Stimulated activated naive CD8-positive, alpha-beta T cell treated with anti-CD3 and anti-CD28 coated beads, Interleukin-15, Interleukin-2, amounts not matched to agents 100 U/mL and 50 U/mL, for 24 hours (primary cell): ENCODE data around the gene MYL6.
"Not testable (repeated sequence)": the region's sequence is repeated elsewhere in the genome, so short reads cannot be mapped to it uniquely, and the experiment has no call there.

Source experiments
- ATAC-seq: fragments of 150-1000 bp; cut with Tn5 transposase; one replicate; pipeline ENCODE4 v1.10.0; 2021
- DNase-seq: peaks from one replicate; pipeline ENCODE4 v3.0.0; 2021

The MYL6 gene

DNA sequence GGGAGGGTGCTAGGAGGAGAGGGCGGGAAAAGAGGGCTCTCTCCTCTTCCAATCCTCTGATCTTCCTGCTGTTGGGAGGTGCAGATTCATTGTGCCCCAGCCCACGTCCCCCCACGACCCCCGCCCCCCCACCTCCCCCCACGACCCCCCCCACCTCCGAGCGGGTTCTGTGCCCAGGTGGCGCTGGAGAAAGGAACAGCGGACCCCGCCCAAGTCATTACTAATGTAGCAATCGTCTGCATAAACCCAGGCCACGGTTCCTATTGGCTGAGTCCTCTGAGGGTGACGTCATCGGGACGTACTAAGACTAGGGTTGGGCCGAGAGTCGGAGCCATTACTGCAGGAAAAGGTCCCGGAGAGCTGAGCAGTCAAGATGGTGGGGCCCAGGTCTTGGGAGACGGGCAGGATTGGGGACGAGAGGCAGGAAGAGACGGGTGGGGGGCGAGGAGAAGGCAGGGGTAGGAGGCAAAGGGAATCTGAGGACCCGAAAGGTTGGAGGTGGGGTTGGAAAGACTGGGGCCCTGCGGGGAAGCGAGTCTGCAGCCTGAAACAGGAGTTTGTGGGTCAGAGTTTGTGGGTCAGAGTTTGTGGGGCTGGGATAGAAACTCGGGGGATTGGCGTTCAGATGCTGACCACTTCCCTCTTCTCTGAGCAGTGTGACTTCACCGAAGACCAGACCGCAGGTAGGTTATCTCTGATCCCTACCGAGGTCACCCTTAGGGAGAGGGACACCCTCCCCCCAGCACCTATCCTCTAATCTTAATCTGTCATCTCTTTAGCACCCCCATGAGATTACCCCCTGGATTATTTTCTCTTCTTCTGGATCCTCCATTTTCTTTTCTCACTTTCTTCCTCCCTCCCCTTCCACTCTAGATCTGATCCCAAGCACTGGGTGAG, at the start of gene MYL6:
Gene MYL6, plus strand, starts transcription at position 331 of the 897 bp plus-strand sequence. Its CDS starts 43 bp downstream, at position 374.
- DNase-seq = peak; percentile 91
- peak; percentile 88 for ATAC-seq

DNA sequence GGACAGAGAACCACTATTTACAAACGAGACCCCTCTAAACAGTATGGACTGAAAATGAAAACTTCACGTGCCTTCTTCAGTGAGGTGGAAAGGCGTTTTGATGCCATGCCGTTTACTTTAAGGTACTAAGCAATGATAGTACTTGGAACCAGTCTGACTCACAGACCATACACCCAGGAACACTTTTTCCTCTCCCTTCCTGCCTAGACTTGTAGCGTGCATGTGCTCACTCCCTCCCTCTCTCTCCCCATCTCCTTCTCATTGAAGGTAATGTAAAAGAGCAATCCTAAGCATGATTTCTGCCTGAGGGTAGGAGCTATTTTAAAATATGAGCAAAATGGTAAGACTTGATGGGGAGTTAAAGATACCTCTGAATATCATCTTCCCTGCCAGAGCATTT, 47.6 kb upstream of the MYL6 start:
- ATAC-seq (no peak), DNase-seq (no peak)

DNA sequence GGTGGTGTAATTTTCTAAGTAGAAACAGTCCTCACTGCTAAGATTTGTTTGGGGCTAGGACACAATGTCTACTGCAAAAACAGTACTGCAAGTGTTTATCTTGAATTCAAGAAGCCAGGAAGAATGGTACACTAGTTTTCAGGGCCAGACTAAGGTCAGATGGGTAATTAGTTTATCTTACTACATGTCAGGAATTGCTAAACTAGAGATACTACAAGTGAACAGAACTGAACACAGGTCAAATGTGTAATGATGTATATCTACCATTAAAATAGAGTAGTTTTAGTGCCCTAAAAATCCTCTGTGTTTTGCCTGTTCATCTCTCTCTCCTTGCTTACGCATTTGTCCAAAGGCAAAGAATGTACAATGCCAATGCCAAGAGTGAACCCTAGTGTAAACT, 44.1 kb upstream of the MYL6 start:
- ATAC-seq = no peak
- DNase-seq = no peak

DNA sequence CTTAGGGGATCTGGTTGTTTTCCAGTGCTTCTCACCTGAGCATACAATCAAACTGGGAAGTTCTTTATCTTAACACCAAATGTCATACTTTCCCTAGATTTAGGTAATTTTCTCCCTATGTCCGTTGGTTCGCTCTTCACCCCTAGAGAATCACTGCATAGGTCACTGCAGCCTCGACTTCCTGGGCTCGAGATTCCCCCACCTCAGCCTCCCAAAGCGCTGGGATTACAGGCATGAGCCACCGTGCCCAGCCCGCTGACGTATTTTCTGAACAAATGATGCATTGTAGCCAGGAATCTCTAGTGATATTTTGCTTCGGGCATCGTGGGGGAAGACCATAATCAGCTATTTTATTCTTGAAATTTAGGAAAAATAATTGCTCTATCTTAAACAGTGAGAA, 42.8 kb upstream of the MYL6 start:
- no peak for ATAC-seq

DNA sequence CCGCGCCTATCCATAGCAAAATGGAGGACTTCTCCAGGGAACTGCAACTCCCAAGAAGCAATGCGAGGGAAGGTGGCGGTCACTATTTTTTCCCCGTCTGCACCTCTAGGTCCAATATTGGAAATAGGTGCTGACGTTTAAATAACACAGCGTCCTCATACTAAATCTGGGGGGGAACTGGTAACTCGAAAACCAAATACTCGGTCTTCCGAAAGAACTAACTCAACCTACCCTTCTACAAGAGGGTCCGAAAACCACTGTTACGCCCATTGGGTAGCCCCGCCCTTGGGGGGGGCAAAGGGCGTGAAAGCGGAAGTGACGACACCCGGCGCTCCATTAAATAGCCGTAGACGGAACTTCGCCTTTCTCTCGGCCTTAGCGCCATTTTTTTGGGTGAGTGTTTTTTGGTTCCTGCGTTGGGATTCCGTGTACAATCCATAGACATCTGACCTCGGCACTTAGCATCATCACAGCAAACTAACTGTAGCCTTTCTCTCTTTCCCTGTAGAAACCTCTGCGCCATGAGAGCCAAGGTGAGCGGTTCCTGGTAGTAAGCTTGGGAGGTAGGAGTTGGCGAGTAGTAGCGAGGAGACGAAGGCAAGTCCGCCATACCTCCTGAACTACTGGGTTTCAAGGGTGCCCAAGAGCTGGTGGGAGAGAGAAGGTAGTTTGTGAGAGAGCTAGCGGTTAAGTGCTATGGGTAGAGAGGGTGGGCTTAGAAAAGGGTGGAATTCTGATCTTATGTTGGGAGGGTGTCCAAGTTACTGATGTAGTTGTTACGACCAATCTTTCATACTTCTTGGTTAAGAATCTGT, 41.7 kb upstream of the MYL6 start, which contains the start of gene RPL41:
Gene RPL41, plus strand, starts transcription at position 367 of the 815 bp plus-strand sequence.
- DNase-seq (peak; percentile 94), ATAC-seq (peak; percentile 38)

More for the DNA sequence above, 42.8 kb upstream of the MYL6 start:
- no peak for DNase-seq

DNA sequence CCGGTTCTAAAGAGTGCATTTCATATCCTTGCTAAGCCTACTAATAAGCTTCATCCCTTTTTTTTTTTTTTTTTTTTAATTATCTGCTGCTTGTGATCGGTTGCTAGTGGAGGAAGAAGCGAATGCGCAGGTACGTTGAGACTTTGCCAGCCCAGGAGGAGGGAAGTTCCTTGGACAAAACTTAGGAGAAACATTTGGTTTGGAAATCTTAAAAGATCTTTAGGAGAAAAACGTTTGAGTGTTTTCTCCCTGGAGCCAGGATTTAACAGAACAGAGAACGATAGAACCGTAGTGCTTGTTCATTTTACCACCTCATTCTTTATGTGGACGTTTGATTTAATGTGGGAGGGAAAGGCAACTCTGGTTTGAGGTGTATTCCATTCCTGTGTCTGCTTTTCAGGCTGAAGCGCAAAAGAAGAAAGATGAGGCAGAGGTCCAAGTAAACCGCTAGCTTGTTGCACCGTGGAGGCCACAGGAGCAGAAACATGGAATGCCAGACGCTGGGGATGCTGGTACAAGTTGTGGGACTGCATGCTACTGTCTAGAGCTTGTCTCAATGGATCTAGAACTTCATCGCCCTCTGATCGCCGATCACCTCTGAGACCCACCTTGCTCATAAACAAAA, 41.0 kb upstream of the MYL6 start:
- not testable (repeated sequence) for ATAC-seq, DNase-seq

DNA sequence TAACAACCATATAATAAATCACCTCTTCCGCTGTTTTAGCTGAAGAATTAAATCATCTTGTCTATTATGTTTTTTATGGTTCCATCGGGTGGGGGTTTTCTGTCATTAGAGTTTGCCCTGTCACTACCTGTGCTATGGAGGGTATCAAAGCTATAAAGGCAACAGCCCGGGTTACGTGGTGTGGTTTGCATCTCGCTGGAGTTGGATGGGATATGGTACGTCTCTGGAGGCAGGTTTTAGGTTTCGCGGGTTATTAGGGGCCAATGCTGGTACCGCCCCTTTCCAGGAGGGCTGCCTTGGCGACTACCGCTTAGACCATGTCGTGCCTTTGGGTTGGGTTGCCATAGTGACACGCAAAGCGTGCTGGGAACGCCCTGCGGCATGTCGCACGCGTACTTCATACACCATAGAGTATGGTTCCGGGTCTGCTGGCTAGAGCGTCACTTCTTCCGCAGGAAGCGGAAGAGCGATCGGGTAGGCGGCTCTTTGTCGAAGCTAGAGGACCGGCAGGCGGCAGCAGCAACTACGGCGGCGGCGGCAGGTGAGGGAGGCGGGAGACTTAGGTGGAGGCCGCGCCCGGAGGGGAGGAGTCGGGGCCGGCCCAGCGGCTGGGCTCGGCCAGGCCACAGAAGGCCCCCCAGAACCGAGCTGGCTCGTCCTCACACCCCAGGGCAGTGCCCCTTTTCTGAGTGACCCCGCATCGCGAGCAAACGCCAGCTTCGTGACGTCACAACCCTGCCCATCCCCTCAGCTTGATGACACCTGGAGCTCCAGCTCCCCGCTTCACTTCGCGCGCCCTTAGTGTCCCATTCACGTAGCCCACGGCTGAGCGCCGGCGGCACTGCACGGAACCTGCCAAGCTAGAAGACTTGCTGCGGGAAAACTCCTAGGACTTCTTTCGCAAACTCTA, 40.1 kb upstream of the MYL6 start, which contains the start of gene ZC3H10:
Gene ZC3H10, plus strand, starts transcription at position 489 of the 910 bp plus-strand sequence. CDS start 2,297 bp downstream, outside the sequence.
- ATAC-seq = peak; percentile 94
- DNase-seq = peak; percentile 98

DNA sequence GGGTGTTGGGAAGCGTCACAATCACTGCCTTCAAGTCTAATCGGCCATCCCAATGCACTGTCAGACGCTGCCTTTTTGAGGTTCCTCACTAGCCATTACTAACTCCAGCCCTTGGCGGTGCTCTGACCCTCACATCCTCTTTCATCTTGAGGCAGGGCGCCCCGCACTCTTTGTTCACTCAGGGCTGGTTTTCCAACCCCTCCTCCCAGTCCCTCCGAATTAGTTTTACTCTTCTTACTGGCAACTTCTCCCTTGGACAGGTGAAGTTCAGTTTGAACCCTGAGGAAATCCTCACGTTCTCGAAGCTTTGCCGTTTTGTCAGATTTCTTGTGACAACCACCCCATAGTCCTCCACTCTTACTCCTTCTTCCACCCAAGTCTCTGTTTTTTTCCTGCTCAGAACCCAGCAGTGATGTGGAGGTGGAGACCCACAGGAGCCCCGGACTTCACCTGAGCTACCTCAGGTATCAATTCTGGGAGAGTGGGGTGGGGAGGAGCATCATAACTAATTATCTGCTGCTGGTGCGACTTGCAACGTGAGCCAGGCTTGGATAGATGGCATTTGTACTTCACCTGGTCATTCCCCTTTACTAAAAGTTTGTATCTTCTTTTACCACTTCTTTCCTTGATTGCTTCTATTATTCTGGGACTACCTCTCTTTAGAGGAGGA, 39.3 kb upstream of the MYL6 start:
- no peak for ATAC-seq

DNA sequence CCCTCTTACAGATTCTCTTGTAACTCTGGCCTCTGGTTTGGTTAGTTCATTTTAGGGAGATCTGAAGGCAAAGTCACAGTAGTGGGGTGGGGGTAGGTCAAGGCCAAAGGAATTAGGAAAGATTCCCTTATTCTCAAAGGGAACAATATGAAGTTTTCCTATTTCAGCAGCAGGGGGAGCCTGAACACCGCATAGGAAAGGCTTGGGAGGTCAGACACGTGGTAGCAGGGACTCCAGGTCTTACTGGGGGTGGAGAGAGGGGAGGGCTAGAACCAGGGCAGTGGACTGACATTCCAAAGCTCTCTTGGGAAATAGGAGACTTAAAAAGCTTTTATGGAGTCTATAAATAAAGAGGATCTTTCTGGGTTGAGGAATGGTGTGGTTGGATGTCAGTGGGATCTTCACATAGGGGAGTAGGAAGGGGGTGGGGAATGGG, 38.8 kb upstream of the MYL6 start:
- DNase-seq = peak; percentile 61
- ATAC-seq = no peak

More for the DNA sequence above, 39.3 kb upstream of the MYL6 start:
- DNase-seq = no peak

DNA sequence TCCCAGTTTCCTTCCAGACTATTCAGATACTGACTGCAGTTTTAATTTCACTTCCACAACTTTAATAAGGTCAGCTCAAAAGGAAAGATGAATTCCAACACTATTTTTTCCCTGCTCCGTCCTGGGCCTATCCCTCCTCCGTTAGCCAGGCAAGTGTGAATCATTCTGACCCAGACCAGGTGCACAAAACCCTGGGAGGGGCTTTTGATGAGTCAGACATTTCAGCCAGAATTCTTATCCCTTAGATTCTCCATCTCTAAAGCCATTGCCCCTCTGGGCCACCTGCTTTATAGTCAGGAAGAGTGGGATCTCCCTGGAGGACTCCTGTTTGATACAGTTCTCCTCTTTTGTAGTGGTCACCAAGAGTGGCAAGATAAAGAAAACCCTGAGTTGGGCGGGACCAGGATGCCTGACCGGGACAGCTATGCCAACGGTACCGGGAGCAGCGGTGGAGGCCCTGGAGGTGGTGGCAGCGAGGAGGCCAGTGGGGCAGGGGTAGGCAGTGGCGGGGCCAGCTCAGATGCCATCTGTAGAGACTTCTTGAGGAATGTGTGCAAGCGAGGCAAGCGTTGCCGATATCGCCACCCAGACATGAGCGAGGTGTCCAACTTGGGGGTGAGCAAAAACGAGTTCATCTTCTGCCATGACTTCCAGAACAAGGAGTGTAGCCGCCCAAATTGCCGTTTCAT, 37.9 kb upstream of the MYL6 start:
- DNase-seq = no peak
- no peak for ATAC-seq

DNA sequence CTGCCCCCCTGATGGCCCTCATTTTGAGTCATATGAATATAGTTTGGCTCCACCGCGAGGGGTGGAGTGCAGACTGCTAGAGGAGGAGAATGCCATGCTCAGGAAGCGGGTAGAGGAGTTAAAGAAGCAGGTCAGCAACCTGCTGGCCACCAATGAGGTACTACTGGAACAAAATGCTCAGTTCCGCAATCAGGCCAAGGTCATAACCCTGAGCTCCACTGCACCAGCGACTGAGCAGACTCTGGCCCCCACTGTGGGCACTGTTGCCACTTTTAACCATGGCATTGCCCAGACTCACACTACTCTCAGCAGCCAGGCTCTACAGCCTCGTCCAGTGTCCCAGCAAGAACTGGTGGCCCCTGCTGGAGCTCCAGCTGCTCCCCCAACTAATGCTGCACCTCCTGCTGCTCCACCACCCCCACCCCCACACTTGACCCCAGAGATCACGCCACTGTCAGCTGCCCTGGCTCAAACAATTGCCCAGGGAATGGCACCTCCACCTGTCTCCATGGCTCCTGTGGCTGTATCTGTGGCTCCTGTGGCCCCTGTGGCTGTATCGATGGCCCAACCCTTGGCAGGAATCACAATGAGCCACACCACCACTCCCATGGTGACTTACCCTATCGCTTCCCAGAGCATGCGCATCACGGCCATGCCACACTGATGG, 36.8 kb upstream of the MYL6 start:
- DNase-seq = no peak
- no peak for ATAC-seq

DNA sequence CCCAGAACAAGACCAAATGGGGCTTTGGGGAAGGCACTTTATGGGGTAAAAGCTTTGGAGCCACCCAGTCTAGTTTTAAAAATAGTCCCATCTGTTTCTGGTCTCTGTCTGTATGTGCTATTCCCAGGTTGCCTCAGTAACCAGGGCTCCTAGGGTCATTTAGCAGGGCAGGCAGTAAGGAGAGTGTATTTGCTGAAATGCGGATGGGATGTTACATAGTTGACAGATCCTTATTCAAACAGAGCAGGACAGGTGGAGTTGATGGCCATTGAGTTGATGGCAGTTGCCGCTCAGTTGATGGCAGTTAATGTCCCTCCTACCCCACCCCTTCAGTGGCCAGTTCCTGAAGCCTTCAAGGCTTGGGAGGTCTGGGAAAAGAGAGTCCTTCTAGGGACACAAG, 35.5 kb upstream of the MYL6 start:
- no peak for ATAC-seq
- DNase-seq = no peak

DNA sequence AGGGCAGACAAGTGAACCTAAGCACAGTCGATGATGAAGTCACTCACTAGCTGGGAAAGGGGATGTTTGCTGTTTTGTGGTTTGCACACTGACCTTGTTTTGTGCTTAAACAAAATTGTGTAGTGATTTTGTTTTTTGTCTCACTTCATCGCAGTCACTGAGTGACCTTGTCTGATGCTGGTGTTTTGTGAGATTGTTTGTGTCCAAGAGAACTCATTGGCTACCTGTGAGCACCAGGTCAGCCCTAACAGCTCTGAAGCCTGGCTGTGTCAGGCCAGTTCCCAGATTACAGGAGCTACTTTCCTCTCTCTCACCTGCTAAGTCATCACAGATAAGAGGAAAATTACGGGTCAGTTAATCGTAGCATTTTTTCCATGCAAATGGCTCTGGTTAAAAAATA, 34.0 kb upstream of the MYL6 start:
- ATAC-seq (no peak), DNase-seq (no peak)

DNA sequence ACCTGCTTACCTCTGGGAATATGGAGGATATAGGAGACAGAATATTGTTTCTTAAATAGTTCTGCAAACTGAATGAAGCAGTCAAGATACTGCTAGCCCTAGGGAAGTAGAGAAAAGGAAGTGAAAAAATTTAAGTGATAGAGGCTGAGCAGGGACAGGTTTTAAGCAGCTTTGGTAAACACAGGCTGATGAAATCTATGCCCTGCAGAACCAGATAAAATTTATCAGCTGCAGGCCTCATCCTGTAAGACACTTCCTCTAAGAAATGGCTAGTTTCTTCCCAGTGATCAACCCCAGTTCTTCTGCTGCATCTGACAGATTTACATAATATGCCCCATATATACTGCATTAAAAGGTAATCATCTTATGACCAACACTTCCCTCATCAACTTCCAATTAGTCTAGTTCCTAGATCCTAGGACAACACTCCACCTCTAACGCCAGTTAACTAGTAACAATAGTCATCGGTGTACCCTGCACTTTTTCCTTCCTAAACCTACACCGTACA, 31.4 kb upstream of the MYL6 start:
- no peak for DNase-seq
- no peak for ATAC-seq

DNA sequence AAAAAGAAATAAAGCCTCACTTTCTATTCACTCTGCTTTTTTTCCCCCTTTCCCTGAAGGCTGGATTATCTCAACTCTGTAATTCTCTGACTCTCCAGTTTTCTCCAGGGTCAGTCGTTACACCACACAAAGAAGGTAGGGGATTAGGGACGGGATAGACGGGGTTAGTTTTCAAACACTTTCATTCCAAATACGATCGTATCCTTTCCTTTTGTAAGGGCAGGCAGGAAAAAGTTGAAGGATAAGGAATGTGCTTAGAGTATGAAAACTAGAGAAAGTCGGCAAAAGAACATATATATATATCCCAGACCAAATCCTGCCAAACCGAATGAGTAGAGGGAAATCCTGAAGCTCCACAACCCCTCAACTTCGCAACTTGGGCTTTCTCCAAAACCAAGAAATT, 30.7 kb upstream of the MYL6 start:
- DNase-seq = no peak
- ATAC-seq = no peak

DNA sequence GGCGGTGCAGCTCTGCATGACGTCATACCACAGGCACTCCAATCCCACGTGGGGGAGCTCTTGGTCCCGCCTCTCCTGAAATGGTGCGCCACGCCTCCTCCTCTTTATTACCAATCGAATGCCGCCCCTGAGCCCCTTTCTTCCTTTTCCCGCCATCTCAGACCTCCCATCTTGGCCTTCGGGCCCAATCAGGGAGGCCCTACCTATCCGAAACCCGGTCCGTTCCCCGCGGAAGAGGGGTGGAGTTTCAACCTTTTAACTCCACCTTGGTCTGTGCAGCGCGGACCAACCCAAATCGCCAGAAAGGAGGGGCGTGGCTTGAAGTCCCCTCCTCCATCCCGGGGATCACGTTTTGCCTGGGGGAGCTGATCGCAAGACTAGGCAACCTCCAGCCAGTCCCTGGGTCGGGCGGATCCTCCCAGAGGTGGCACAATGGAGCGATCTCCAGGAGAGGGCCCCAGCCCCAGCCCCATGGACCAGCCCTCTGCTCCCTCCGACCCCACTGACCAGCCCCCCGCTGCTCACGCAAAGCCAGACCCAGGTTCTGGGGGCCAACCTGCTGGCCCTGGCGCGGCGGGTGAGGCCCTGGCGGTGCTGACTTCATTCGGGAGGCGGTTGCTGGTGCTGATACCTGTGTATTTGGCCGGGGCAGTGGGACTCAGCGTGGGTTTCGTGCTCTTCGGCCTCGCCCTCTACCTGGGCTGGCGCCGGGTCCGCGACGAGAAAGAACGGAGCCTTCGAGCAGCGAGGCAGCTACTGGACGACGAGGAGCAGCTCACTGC, 30.1 kb upstream of the MYL6 start, which contains the start of gene ESYT1:
Gene ESYT1, plus strand, starts transcription at position 380 of the 782 bp plus-strand sequence. Its CDS starts 53 bp downstream, at position 433.
- peak; percentile 95 for DNase-seq

DNA sequence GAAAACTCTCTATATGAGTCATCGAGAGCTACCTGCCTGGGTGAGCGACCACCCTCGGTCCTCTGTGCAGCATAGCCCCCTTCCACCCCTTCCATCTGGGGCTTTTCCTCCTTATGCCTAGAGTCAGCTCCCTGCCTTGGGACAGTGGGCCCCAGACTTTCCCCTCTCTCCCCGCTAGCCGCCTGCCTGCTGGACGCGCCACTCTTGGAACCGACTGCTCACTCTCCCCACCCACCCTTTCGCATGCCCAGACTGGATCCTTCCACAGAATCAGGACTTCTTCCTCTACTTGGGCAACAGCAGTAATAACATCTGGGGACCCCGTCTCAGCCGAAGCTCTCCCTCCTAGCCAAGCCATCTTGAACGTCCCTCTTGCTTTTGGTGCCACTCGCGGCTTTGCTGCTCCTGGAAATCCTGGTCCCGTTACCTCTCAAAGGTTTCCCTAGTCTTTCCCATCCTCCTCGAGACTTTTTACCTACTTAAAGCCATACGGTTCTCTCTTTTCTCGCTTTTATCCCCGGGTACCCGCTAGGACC, 29.4 kb upstream of the MYL6 start:
- no peak for DNase-seq
- no peak for ATAC-seq

More for the DNA sequence above, 30.1 kb upstream of the MYL6 start, which contains the start of gene ESYT1:
- peak; percentile 95 for ATAC-seq
